DOHH2 (cell line): Measurements from ENCODE around the gene GATA6.

Source experiments
- EZH2phosphoT487 ChIP-seq: fragments of 200-600 bp; sonication (generic); IDR thresholded peaks from 2 replicates; pipeline ENCODE4 v1.6.1; 2017; ENCODE audit warnings: borderline replicate concordance, mild to moderate bottlenecking, antibody characterized with exemption, low read length, moderate library complexity, mixed read lengths
- TF ChIP-seq, protein P1 (sequence below): fragments of 200-600 bp; sonication (generic); IDR thresholded peaks from one replicate; pipeline ENCODE4 v1.5.1; 2014; ENCODE audit warnings: antibody characterized with exemption, mild to moderate bottlenecking, low read depth, low read length; ENCODE audit not compliant: poor library complexity, severe bottlenecking

DNA sequence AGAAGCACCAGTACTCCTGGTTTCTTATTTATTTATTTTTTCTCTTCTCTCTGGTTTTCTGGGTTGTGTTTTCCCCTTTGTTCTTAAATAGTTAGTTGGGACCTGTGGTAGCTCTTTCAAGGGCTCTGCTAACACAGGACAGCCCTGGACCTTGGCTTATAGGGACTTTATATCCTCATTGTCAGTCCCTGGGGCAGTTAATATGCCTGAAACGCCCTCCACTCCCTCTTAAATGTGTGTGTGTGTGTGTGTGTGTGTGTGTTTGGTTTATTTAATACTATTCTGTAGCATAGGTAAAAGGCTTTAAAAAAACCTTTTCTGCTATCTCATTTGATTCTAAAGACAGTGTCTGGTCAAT lies 54.6 kb downstream of the GATA6 start:
- TF ChIP-seq, protein P1, sequence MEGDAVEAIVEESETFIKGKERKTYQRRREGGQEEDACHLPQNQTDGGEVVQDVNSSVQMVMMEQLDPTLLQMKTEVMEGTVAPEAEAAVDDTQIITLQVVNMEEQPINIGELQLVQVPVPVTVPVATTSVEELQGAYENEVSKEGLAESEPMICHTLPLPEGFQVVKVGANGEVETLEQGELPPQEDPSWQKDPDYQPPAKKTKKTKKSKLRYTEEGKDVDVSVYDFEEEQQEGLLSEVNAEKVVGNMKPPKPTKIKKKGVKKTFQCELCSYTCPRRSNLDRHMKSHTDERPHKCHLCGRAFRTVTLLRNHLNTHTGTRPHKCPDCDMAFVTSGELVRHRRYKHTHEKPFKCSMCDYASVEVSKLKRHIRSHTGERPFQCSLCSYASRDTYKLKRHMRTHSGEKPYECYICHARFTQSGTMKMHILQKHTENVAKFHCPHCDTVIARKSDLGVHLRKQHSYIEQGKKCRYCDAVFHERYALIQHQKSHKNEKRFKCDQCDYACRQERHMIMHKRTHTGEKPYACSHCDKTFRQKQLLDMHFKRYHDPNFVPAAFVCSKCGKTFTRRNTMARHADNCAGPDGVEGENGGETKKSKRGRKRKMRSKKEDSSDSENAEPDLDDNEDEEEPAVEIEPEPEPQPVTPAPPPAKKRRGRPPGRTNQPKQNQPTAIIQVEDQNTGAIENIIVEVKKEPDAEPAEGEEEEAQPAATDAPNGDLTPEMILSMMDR: no peak
- no peak for TF ChIP-seq EZH2phosphoT487
